Measurements from ENCODE around the gene HDAC10. TPM values are rescaled to one million over a fixed set of nuclear protein-coding genes. Genes with fewer than 3 reads are reported as not detected.

Gene HDAC10
- total RNA-seq, 1 experiment from 2014 or later: 52.9 TPM

GRCh38 chr22:50285568-50286229 lies 34.6 kb upstream of the HDAC10 start:
- Mint-ChIP-seq H3K4me1 (ENCODE audit: low read depth, unreplicated experiment) (peaks cover 7% of the 10 kb centered on the region), H3K9me3 (ENCODE audit: low read depth, unreplicated experiment) (no peaks in the 10 kb centered on the region), H3K4me3 (ENCODE audit: low read depth, unreplicated experiment) (no peak overlapping the region), H3K36me3 (ENCODE audit: insufficient read depth, unreplicated experiment) (peaks cover 83% of the 10 kb centered on the region), H3K27ac (ENCODE audit: unreplicated experiment) (peak overlapping the region; percentile 52), H3K27me3 (ENCODE audit: unreplicated experiment) (no peaks in the 10 kb centered on the region)
- intact Hi-C loops (cut with micrococcal nuclease; ENCODE audit: unreplicated experiment): no loop called here
- TF ChIP-seq, protein P1, sequence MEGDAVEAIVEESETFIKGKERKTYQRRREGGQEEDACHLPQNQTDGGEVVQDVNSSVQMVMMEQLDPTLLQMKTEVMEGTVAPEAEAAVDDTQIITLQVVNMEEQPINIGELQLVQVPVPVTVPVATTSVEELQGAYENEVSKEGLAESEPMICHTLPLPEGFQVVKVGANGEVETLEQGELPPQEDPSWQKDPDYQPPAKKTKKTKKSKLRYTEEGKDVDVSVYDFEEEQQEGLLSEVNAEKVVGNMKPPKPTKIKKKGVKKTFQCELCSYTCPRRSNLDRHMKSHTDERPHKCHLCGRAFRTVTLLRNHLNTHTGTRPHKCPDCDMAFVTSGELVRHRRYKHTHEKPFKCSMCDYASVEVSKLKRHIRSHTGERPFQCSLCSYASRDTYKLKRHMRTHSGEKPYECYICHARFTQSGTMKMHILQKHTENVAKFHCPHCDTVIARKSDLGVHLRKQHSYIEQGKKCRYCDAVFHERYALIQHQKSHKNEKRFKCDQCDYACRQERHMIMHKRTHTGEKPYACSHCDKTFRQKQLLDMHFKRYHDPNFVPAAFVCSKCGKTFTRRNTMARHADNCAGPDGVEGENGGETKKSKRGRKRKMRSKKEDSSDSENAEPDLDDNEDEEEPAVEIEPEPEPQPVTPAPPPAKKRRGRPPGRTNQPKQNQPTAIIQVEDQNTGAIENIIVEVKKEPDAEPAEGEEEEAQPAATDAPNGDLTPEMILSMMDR (IDR thresholded peaks at IDR 0.05; ENCODE audit: unreplicated experiment): no peak
- no peak for DNase-seq
- no TSS peak for BruUV-seq (replicated peaks)
- CTCF ChIA-PET: no interaction called here

DNA sequence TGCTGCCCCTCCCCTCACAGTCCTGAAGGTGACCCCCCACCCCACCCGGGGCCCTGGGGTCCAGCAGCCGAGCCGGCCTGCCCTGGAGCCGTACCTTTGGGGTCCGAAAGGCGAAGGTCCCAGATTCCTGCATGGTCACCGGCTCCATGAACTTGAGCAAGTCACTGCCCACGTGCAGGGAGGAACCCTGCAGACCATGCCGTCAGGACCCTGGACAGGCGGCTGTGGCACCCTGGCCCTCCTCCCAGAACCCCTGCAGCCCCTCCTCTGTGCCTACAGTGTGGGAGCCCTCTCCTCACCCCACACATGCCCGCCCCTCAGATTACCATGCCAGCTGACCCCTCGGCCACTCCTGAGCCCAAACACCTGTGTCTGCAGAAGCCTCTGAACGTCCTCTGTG lies 33.4 kb upstream of the HDAC10 start:
- Mint-ChIP-seq H3K27ac (ENCODE audit: unreplicated experiment) (peak overlapping the region; percentile 25), H3K36me3 (ENCODE audit: insufficient read depth, unreplicated experiment) (peaks cover 84% of the 10 kb centered on the region), H3K9me3 (ENCODE audit: low read depth, unreplicated experiment) (no peaks in the 10 kb centered on the region), H3K4me1 (ENCODE audit: low read depth, unreplicated experiment) (peaks cover 7% of the 10 kb centered on the region), H3K4me3 (ENCODE audit: low read depth, unreplicated experiment) (no peak overlapping the region), H3K27me3 (ENCODE audit: unreplicated experiment) (no peaks in the 10 kb centered on the region)
- CTCF ChIA-PET: interaction anchor here (0.5 kb wide), 1 partner anchor 46 kb away, joined by 3 read pairs; no protein-coding TSS in a partner anchor
- intact Hi-C loops (cut with micrococcal nuclease; ENCODE audit: unreplicated experiment): no loop called here
- no peak for DNase-seq
- no TSS peak for BruUV-seq (replicated peaks)
- TF ChIP-seq, protein P1 (IDR thresholded peaks at IDR 0.05; ENCODE audit: unreplicated experiment): no peak

DNA sequence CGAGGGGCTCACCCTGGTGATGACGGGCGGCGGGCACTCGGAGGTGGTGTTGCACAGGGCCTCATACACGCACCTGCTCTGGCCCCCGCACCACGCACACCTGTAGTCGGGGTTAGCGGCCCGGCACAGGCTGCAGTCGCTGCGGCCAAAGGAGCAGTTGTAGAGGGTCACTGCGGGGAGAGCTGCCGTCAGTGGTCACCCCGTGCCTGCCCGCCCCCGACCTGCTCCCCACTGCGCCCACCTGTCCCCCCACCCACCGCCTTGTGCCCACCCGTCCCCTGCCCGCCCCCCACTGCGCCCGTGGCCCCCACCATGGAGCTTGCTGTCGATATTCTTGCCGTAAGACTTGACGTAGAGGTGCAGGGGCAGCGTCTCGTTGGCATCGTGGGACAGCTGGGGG lies 32.8 kb upstream of the HDAC10 start:
- intact Hi-C loops (cut with micrococcal nuclease; ENCODE audit: unreplicated experiment): no loop called here
- DNase-seq: no peak
- Mint-ChIP-seq H3K4me1 (ENCODE audit: low read depth, unreplicated experiment) (peaks cover 7% of the 10 kb centered on the region), H3K27ac (ENCODE audit: unreplicated experiment) (no peak overlapping the region), H3K27me3 (ENCODE audit: unreplicated experiment) (no peaks in the 10 kb centered on the region), H3K36me3 (ENCODE audit: insufficient read depth, unreplicated experiment) (peaks cover 85% of the 10 kb centered on the region), H3K9me3 (ENCODE audit: low read depth, unreplicated experiment) (no peaks in the 10 kb centered on the region), H3K4me3 (ENCODE audit: low read depth, unreplicated experiment) (peak overlapping the region; percentile 51)
- no TSS peak for BruUV-seq (replicated peaks)
- TF ChIP-seq, protein P1 (IDR thresholded peaks at IDR 0.05; ENCODE audit: unreplicated experiment): no peak
- CTCF ChIA-PET: interaction anchor here (0.5 kb wide), 1 partner anchor 47 kb away, joined by 3 read pairs; no protein-coding TSS in a partner anchor

DNA sequence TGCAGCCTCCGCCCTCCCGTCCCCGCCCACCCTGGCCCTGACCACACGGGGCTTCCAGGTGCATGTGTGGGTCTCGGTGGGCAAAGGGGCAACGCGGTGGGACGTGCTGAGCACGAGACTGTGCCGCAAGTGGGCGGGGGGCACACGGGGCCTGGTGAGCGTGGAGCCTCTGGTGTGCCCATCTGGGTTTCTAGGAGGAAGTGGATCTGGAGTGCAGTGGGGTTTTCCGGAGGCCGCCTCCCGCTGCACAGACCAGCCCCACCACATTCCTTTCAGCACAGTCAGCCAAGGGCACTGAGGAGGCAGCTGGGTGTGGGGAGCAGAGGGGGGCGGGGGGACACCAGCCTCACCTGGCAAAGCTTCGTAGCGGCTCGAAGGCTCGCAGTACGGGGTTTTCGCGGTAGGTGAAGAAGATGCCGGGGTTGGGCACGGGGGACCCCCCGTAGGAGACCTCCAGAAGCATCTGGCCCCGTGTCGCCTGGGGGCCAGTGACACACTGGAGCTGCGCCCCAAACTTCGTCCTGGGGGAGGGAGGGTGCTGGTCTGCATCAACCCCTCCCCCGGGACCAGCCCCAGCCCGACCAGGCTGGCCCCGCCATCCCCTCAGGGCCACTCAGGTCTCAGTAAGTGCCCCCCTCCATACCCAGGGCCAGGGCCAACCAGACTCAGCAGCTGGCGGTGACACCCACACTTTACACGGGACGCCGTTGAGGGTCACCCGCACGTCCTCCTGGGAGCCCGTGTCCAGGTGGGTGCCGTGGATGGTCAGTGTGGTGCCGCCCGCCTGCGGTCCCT lies 31.5 kb upstream of the HDAC10 start:
- peak; percentile 95 for DNase-seq
- TF ChIP-seq, protein P1 (IDR thresholded peaks at IDR 0.05; ENCODE audit: unreplicated experiment): peak; percentile 27
- Mint-ChIP-seq H3K9me3 (ENCODE audit: low read depth, unreplicated experiment) (no peaks in the 10 kb centered on the region), H3K27me3 (ENCODE audit: unreplicated experiment) (no peaks in the 10 kb centered on the region), H3K27ac (ENCODE audit: unreplicated experiment) (peak overlapping the region; percentile 87), H3K36me3 (ENCODE audit: insufficient read depth, unreplicated experiment) (peaks cover 87% of the 10 kb centered on the region), H3K4me3 (ENCODE audit: low read depth, unreplicated experiment) (peak overlapping the region; percentile 51), H3K4me1 (ENCODE audit: low read depth, unreplicated experiment) (peaks cover 7% of the 10 kb centered on the region)
- no TSS peak for BruUV-seq (replicated peaks)
- CTCF ChIA-PET: interaction anchor here (0.5 to 1.6 kb wide), 4 partner anchors 9 to 40 kb away, joined by 3 to 9 read pairs (median 4); no protein-coding TSS in a partner anchor
- intact Hi-C loops (cut with micrococcal nuclease; ENCODE audit: unreplicated experiment): no loop called here
